ENCODE data around the gene CCDC137.

DNA sequence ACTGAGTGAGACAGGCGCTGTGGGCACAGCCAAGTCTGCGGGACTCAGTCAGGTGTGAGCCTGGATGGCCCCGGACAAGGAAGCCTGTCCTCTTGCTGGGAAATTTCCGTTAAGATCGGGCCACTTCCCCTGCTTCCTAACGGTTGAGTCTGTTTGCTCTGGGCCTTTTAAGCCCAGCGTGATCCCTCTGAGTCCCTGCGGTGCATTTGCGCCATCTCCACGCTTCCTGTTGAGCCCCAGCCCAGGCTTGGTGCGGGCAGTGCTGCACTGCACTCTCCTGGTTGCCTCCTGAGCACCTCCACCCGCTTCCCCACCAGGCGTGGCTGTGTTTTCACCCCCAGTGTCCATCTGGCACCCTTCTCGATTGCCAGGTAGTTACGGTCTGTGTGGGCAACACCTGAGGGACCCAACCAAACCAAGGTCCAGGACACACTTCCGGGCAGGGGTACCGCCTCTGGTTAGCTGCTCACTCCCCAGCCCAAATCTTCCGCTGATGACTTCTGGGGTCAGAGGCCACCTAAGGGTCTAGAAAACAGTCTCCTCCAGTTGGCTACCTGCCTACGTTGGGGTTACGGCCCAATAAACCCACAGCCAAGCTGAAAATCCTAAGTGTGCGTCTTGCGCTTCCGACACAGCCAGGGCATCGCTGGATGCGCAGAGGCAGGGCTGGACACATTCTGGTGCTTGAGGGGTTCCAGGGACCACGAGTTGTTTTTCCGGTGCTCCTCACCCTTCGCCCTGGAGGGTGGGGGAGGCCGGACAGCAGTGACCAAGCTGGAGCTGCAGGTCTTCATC, 44.2 kb downstream of the CCDC137 start:
- TF ChIP-seq POLR2A (IDR thresholded peaks at IDR 0.05), result no peak
- TF ChIP-seq, protein P1, sequence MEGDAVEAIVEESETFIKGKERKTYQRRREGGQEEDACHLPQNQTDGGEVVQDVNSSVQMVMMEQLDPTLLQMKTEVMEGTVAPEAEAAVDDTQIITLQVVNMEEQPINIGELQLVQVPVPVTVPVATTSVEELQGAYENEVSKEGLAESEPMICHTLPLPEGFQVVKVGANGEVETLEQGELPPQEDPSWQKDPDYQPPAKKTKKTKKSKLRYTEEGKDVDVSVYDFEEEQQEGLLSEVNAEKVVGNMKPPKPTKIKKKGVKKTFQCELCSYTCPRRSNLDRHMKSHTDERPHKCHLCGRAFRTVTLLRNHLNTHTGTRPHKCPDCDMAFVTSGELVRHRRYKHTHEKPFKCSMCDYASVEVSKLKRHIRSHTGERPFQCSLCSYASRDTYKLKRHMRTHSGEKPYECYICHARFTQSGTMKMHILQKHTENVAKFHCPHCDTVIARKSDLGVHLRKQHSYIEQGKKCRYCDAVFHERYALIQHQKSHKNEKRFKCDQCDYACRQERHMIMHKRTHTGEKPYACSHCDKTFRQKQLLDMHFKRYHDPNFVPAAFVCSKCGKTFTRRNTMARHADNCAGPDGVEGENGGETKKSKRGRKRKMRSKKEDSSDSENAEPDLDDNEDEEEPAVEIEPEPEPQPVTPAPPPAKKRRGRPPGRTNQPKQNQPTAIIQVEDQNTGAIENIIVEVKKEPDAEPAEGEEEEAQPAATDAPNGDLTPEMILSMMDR (IDR thresholded peaks at IDR 0.05 in 4 of 5, conservative IDR thresholded peaks at IDR 0.05 in 1 of 5), result no peak
